Nephron (organoid): ENCODE measurements around the gene AUP1.
A peak's percentile ranks its signal among the peaks of the same experiment; 100 is the strongest.

Experiments used
- H3K27ac Mint-ChIP-seq, 3 experiments: 2 replicates each; pipeline ENCODE4 v1.8.0; 2020; ENCODE audit warnings: mixed read lengths in 3 of 3, mild to moderate bottlenecking in 2 of 3, moderate library complexity in 1 of 3
- H3K27me3 Mint-ChIP-seq: 2 replicates; pipeline ENCODE4 v1.8.0; 2021; ENCODE audit warnings: low read depth, mild to moderate bottlenecking, moderate library complexity, mixed read lengths
- H3K36me3 Mint-ChIP-seq: 2 replicates; pipeline ENCODE4 v1.8.0; 2020; ENCODE audit warnings: low read depth, mixed read lengths
- H3K4me1 Mint-ChIP-seq: 2 replicates; pipeline ENCODE4 v1.8.0; 2020; ENCODE audit warnings: mixed read lengths
- H3K4me3 Mint-ChIP-seq, 3 experiments: 2 replicates each; pipeline ENCODE4 v1.8.0; 2020; ENCODE audit warnings: mild to moderate bottlenecking in 3 of 3, mixed read lengths in 3 of 3, moderate library complexity in 2 of 3
- H3K9me3 Mint-ChIP-seq: 2 replicates; pipeline ENCODE4 v1.8.0; 2020; ENCODE audit warnings: mixed read lengths
- TF ChIP-seq, protein P1 (sequence below), 3 experiments: fragments of 200-600 bp; sonication (generic); IDR thresholded peaks; one replicate each; pipeline ENCODE4 v1.5.0; 2021; ENCODE audit warnings: antibody characterized with exemption in 3 of 3; ENCODE audit not compliant: unreplicated experiment in 3 of 3

The AUP1 gene

DNA sequence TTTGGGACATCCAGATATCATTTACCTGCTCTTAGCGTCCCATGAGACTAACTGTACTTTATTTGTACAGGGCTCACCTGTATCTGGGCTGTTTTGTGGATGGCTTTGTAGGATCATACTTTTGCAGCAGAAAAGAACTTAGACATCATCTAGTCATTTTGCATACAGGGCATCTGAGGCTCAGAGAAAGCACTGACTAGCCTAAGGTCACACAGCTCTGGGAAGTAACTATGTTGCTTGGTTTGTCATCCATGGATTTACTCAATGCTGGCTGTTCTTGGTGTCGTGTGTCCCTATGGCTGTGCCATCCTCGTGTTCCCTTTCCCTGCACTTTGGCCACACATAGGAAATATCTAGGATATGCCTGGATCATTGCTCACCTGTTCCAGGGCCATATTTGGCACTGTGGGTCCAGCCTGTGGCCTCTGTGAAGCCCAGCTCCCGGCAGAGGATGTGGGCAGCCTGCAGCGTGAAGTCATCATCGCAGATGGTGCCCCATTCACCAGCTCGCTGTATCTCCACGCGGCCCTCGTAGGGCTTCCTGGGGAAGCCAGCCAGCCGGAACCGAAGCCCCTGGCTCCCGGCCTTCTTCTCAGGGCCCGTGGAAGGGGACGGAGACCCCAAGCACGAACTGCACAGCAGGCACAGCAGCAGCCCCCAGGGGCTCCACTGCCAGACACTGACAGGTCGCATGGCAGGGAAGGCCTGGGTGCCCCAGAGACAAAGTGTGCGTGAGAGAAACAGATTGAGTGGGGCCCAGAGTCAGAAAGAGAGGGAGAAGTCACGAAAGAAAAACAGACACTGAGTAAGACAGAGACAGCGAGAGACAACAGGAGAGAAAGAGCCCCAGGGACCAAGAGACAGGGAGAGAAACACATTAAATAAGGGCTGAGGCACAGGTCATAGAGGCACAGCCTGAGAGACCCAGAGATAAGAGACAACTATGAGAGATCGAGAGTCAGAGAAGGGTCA is 22.7 kb upstream of the AUP1 start:
- Mint-ChIP-seq H3K4me1 (peaks cover 42% of the 10 kb centered on the region), H3K27ac (peak overlapping the region; percentile 41 to 62 (median 51)), H3K4me3 (peak overlapping the region; percentile 82 to 87 (median 86)), H3K36me3 (peaks cover 5% of the 10 kb centered on the region), H3K9me3 (no peaks in the 10 kb centered on the region), H3K27me3 (peaks cover 11% of the 10 kb centered on the region)
- TF ChIP-seq, protein P1, sequence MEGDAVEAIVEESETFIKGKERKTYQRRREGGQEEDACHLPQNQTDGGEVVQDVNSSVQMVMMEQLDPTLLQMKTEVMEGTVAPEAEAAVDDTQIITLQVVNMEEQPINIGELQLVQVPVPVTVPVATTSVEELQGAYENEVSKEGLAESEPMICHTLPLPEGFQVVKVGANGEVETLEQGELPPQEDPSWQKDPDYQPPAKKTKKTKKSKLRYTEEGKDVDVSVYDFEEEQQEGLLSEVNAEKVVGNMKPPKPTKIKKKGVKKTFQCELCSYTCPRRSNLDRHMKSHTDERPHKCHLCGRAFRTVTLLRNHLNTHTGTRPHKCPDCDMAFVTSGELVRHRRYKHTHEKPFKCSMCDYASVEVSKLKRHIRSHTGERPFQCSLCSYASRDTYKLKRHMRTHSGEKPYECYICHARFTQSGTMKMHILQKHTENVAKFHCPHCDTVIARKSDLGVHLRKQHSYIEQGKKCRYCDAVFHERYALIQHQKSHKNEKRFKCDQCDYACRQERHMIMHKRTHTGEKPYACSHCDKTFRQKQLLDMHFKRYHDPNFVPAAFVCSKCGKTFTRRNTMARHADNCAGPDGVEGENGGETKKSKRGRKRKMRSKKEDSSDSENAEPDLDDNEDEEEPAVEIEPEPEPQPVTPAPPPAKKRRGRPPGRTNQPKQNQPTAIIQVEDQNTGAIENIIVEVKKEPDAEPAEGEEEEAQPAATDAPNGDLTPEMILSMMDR (IDR thresholded peaks at IDR 0.05; ENCODE audit: unreplicated experiment in 3 of 3) = no peak

DNA sequence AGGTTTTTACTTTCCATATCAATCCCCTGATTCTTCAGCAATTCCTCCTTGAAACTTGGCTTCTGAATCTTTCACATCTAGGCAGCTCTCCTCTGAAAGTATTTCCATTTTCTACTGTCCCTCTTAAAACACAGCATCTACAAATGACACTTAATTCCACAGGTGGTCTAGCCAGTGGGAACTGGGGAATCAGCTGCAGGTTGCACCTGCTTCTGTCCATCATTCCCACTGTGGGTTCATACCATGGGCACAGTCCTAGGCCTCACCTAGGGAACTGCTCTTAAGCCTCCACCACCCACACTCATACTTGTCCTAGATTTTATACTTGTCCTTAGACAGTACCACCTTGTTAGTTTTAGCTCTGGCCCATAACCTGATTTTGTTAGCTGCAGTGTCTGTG is 22.0 kb upstream of the AUP1 start:
- H3K27ac Mint-ChIP-seq = peak overlapping the region in 1 of 3 experiments; percentile 2
- H3K4me3 Mint-ChIP-seq = peak overlapping the region; percentile 33 to 87 (median 82)
- H3K36me3 Mint-ChIP-seq = peaks cover 5% of the 10 kb centered on the region
- H3K27me3 Mint-ChIP-seq = peaks cover 6% of the 10 kb centered on the region
- H3K9me3 Mint-ChIP-seq = no peaks in the 10 kb centered on the region
- TF ChIP-seq, protein P1 (IDR thresholded peaks at IDR 0.05; ENCODE audit: unreplicated experiment in 3 of 3) = no peak
- H3K4me1 Mint-ChIP-seq = peaks cover 42% of the 10 kb centered on the region

DNA sequence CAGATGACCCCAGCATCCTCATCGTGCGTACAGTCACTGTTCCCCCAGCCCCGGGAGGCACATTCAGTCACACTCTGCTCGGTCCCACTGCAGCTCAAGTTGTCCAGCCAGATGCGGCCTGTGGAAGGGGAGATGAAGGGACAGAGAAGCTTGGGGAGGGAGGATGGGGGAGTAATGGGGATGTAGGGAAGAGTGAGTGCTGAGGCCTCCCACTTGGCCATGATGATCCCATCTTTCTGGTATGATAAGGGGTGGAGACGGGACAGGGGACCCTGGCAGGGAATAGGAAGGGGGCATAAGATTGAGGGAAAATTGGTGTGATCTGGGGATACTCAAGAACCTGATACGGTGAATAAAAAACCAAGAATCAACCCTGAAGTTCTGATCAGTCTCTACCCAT is 20.7 kb upstream of the AUP1 start:
- no peak overlapping the region for H3K27ac Mint-ChIP-seq
- H3K36me3 Mint-ChIP-seq = peaks cover 5% of the 10 kb centered on the region
- H3K27me3 Mint-ChIP-seq = peaks cover 6% of the 10 kb centered on the region
- H3K4me1 Mint-ChIP-seq = peaks cover 42% of the 10 kb centered on the region
- peak overlapping the region; percentile 71 to 78 (median 77) for H3K4me3 Mint-ChIP-seq
- no peaks in the 10 kb centered on the region for H3K9me3 Mint-ChIP-seq
- TF ChIP-seq, protein P1 (IDR thresholded peaks at IDR 0.05; ENCODE audit: unreplicated experiment in 3 of 3) = no peak

DNA sequence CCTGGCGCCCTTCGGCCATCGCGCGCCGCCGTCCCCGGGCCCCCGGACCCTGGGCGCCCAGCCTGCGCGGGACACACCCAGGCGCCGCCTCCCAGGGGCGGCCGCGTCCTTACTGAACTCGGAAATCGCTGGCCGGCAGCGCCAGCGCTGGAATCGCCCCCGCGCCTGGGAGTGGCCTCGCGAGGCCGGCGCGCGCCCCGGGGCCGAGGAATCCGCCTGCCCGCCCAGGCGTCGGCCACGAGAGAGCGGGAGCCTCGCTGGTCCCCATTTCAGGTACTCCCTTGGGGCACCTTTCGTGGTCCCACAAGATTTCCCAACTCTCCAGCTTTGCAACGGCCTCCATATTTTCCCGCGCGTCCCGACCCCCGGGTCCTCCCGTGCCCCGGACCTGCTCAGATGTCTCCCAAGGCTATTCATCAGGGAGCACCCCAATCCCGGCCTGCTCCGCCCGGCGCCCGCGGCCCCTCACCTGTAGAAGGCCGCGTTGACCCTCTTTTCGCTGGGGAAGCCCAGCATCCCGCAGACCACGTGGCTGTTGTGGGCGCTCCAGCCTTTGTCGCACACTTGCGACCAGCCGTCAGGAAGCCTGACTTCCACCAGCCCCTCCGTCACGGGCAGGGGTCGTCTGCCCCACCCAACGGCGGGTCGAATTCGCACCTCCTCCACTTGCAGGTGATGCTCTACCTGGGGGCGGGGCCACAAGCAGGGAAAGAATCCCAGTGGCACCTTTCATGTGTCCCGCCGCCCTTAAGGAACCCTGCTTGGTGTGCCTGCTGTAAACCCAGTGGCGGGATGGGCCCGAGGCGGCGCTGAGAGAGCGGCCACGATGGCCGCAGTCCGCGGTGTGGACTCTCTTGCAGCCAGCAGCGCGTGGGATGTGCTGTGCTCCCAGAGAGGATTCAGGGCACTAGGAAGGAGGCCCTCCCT is 19.7 kb upstream of the AUP1 start:
- H3K27ac Mint-ChIP-seq = no peak overlapping the region
- H3K36me3 Mint-ChIP-seq = peaks cover 5% of the 10 kb centered on the region
- H3K9me3 Mint-ChIP-seq = no peaks in the 10 kb centered on the region
- peak overlapping the region; percentile 77 to 78 (median 78) for H3K4me3 Mint-ChIP-seq
- H3K4me1 Mint-ChIP-seq = peaks cover 42% of the 10 kb centered on the region
- TF ChIP-seq, protein P1 (IDR thresholded peaks at IDR 0.05; ENCODE audit: unreplicated experiment in 3 of 3) = no peak
- H3K27me3 Mint-ChIP-seq = peaks cover 6% of the 10 kb centered on the region

DNA sequence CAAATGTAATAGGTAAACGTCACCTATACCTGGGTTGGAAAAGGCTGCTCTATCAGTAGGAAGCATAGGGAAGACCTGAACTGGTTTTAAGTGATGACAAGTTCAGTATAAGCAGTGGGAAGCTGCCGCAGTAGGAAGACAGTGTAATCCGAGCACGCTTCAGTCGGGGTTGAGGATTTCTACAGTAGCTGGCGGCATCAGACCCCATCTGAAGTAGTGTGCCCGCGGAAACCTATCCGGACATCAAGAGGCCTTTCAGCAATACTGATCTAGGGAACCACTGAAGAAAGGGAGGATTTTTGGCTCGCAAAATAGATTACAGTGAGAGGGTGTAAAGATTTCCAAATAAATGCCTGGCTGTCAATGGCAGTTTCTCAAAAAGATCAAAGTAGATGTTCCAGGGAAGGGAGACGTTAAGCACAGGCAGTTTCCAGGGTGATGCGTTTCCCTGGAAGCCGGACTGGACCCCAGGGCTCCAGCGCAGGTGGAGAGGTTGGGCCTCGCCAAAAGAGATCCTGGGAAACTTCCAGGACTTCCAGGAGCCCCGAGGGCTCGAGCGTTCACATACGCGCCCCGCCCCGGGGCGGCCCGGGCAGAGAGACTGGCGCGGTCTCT is 18.9 kb upstream of the AUP1 start:
- H3K9me3 Mint-ChIP-seq = no peaks in the 10 kb centered on the region
- H3K27me3 Mint-ChIP-seq = peaks cover 6% of the 10 kb centered on the region
- H3K4me3 Mint-ChIP-seq = peak overlapping the region; percentile 81 to 88 (median 87)
- H3K36me3 Mint-ChIP-seq = peaks cover 5% of the 10 kb centered on the region
- TF ChIP-seq, protein P1 (IDR thresholded peaks at IDR 0.05; ENCODE audit: unreplicated experiment in 3 of 3) = no peak
- peak overlapping the region; percentile 4 to 70 (median 20) for H3K27ac Mint-ChIP-seq
- peaks cover 37% of the 10 kb centered on the region for H3K4me1 Mint-ChIP-seq
